GM21825 (cell line): ENCODE data around the gene AVPR2.

ENCODE experiments used
- ATAC-seq: cut with Tn5 transposase; IDR thresholded peaks from one replicate; pipeline ENCODE4 v1.9.1; 2021; ENCODE audit warnings: mild to moderate bottlenecking, moderate library complexity; ENCODE audit not compliant: unreplicated experiment

Gene AVPR2

GRCh38 chrX:153884590-153884989, 19.9 kb upstream of the AVPR2 start:
- ATAC-seq = no peak

- no peak for ATAC-seq
Observed at GRCh38 chrX:153885208-153885787, 19.2 kb upstream of the AVPR2 start.

GRCh38 chrX:153885968-153886903, 18.2 kb upstream of the AVPR2 start, which contains the start of gene L1CAM:
L1CAM (minus strand) TSS chrX:153886173; CDS start chrX:153875836, 10,337 bp downstream.
- ATAC-seq = no peak

GRCh38 chrX:153886915-153887314, 17.6 kb upstream of the AVPR2 start:
- no peak for ATAC-seq

- ATAC-seq = no peak
Observed at GRCh38 chrX:153887385-153887784, 17.1 kb upstream of the AVPR2 start.

GRCh38 chrX:153888344-153888743, 16.1 kb upstream of the AVPR2 start:
- ATAC-seq = no peak

GRCh38 chrX:153889123-153889522, 15.3 kb upstream of the AVPR2 start:
- ATAC-seq = no peak

- ATAC-seq = no peak
Observed at GRCh38 chrX:153897899-153898298, 6.6 kb upstream of the AVPR2 start.

- ATAC-seq = peak; percentile 85
Observed at GRCh38 chrX:153900831-153901752, 3.4 kb upstream of the AVPR2 start.

- ATAC-seq = no peak
Observed at GRCh38 chrX:153901753-153902140, 2.7 kb upstream of the AVPR2 start.

GRCh38 chrX:153902385-153902784, 2.1 kb upstream of the AVPR2 start:
- no peak for ATAC-seq

- ATAC-seq = no peak
Observed at GRCh38 chrX:153903238-153903980, 1.1 kb upstream of the AVPR2 start.

GRCh38 chrX:153905481-153906095, 1.1 kb downstream of the AVPR2 start:
- ATAC-seq = no peak

- no peak for ATAC-seq
Observed at GRCh38 chrX:153906126-153906917, 1.8 kb downstream of the AVPR2 start.

- no peak for ATAC-seq
Observed at GRCh38 chrX:153907456-153907855, 3.0 kb downstream of the AVPR2 start.

- no peak for ATAC-seq
Observed at GRCh38 chrX:153908219-153908860, 3.9 kb downstream of the AVPR2 start.

- no peak for ATAC-seq
Observed at GRCh38 chrX:153909024-153909979, 4.8 kb downstream of the AVPR2 start.

GRCh38 chrX:153909980-153910360, 5.5 kb downstream of the AVPR2 start:
- no peak for ATAC-seq
